HG02623 (cell line): Measurements from ENCODE around the gene PCNX2.

Experiments used
- ATAC-seq: cut with Tn5 transposase; IDR thresholded peaks from one replicate; pipeline ENCODE4 v1.9.1; 2021; ENCODE audit warnings: moderate library complexity; ENCODE audit not compliant: unreplicated experiment

Gene PCNX2

GRCh38 chr1:233268389-233269022 is 27.0 kb downstream of the PCNX2 start:
- ATAC-seq, result no peak

GRCh38 chr1:233261695-233262094 is 33.8 kb downstream of the PCNX2 start:
- ATAC-seq, result no peak

GRCh38 chr1:233261206-233261605 is 34.3 kb downstream of the PCNX2 start:
- ATAC-seq, result peak; percentile 94

- ATAC-seq, result no peak
These were observed 37.7 kb downstream of the PCNX2 start for GRCh38 chr1:233257786-233258185.

- no peak for ATAC-seq
These were observed 38.7 kb downstream of the PCNX2 start for GRCh38 chr1:233256789-233257188.

- ATAC-seq, result no peak
These were observed 39.3 kb downstream of the PCNX2 start for GRCh38 chr1:233256191-233256590.

- ATAC-seq, result no peak
These were observed 40.4 kb downstream of the PCNX2 start for GRCh38 chr1:233255145-233255544.

- no peak for ATAC-seq
These were observed 41.6 kb downstream of the PCNX2 start for GRCh38 chr1:233253832-233254331.

- no peak for ATAC-seq
These were observed 42.2 kb downstream of the PCNX2 start for GRCh38 chr1:233253231-233253831.

- ATAC-seq, result no peak
These were observed 43.1 kb downstream of the PCNX2 start for GRCh38 chr1:233252441-233252840.

- ATAC-seq, result no peak
These were observed 44.3 kb downstream of the PCNX2 start for GRCh38 chr1:233251201-233251720.

- no peak for ATAC-seq
These were observed 47.5 kb downstream of the PCNX2 start for GRCh38 chr1:233248014-233248413.

GRCh38 chr1:233246965-233247364 is 48.6 kb downstream of the PCNX2 start:
- no peak for ATAC-seq

GRCh38 chr1:233245191-233245765 is 50.2 kb downstream of the PCNX2 start:
- ATAC-seq, result no peak

GRCh38 chr1:233244183-233244582 is 51.3 kb downstream of the PCNX2 start:
- no peak for ATAC-seq

GRCh38 chr1:233242827-233243483 is 52.6 kb downstream of the PCNX2 start:
- ATAC-seq, result no peak

- no peak for ATAC-seq
These were observed 53.8 kb downstream of the PCNX2 start for GRCh38 chr1:233241759-233242158.

GRCh38 chr1:233240829-233241682 is 54.5 kb downstream of the PCNX2 start:
- ATAC-seq, result no peak

GRCh38 chr1:233240371-233240770 is 55.2 kb downstream of the PCNX2 start:
- ATAC-seq, result no peak

- no peak for ATAC-seq
These were observed 56.6 kb downstream of the PCNX2 start for GRCh38 chr1:233238884-233239431.
